SU-DHL-6 (cell line): Measurements from ENCODE around the gene DOK4.

ENCODE experiments used
- H2AFZ ChIP-seq: fragments of 200-600 bp; sonication (generic); 2 replicates; pipeline ENCODE4 v1.6.1; 2014; ENCODE audit warnings: low read depth, mild to moderate bottlenecking, moderate library complexity, mixed read lengths, antibody characterized with exemption, low read length; ENCODE audit not compliant: severe bottlenecking
- H3F3A ChIP-seq: fragments of 200-600 bp; shearing (Covaris generic); 2 replicates; pipeline ENCODE4 v1.6.0; 2016; ENCODE audit warnings: antibody characterized with exemption, mild to moderate bottlenecking; ENCODE audit not compliant: insufficient read depth
- H3K27ac ChIP-seq: fragments of 200-600 bp; sonication (generic); 2 replicates; pipeline ENCODE4 v1.5.1; 2016; ENCODE audit warnings: low read depth, mild to moderate bottlenecking, low read length, moderate library complexity, mixed read lengths
- H3K27me3 ChIP-seq: fragments of 200-600 bp; sonication (generic), shearing (Covaris generic); 2 replicates; pipeline ENCODE4 v1.6.0; 2014; ENCODE audit warnings: mild to moderate bottlenecking, low read length
- H3K36me3 ChIP-seq: fragments of 200-600 bp; sonication (generic); 2 replicates; pipeline ENCODE4 v1.6.1; 2014; ENCODE audit warnings: mild to moderate bottlenecking, low read length, mixed read lengths
- H3K4me2 ChIP-seq: fragments of 300-600, 200-600 bp; shearing (Covaris generic), sonication (generic); 2 replicates; pipeline ENCODE4 v1.6.0; 2014; ENCODE audit warnings: low read length, low read depth, mild to moderate bottlenecking; ENCODE audit not compliant: poor library complexity, severe bottlenecking
- H3K4me3 ChIP-seq: fragments of 200-600 bp; sonication (generic); 2 replicates; pipeline ENCODE4 v1.5.1; 2014; ENCODE audit warnings: antibody characterized with exemption, low read length, mild to moderate bottlenecking, mixed read lengths; ENCODE audit not compliant: insufficient read depth, poor library complexity, severe bottlenecking
- H3K79me2 ChIP-seq: fragments of 200-600 bp; sonication (generic); 2 replicates; pipeline ENCODE4 v1.6.1; 2014; ENCODE audit warnings: mild to moderate bottlenecking, low read length, moderate library complexity; ENCODE audit not compliant: insufficient read depth
- H3K9ac ChIP-seq: fragments of 200-600 bp; sonication (generic); 2 replicates; pipeline ENCODE4 v1.7.0; 2014; ENCODE audit warnings: mild to moderate bottlenecking, low read length
- H3K9me2 ChIP-seq: fragments of 200-600 bp; sonication (generic); replicated peaks from 2 replicates; pipeline ENCODE4 v1.6.1; 2014; ENCODE audit warnings: low read length; ENCODE audit not compliant: insufficient read depth
- H3K9me3 ChIP-seq: fragments of 200-600 bp; sonication (generic); 2 replicates; pipeline ENCODE4 v1.6.1; 2014; ENCODE audit warnings: low read length, mixed read lengths; ENCODE audit not compliant: insufficient read depth
- H4K20me1 ChIP-seq: fragments of 200-600 bp; sonication (generic); 2 replicates; pipeline ENCODE4 v1.6.1; 2014; ENCODE audit warnings: low read depth, mild to moderate bottlenecking, antibody characterized with exemption, low read length, moderate library complexity, mixed read lengths
- EZH2phosphoT487 ChIP-seq: fragments of 200-600 bp; sonication (generic), shearing (Covaris generic); conservative IDR thresholded peaks from 2 replicates; pipeline ENCODE4 v1.6.1; 2018; ENCODE audit warnings: mild to moderate bottlenecking, antibody characterized with exemption, low read length, moderate library complexity, mixed read lengths
- TF ChIP-seq, protein P1 (sequence below): fragments of 200-600 bp; sonication (generic); IDR thresholded peaks from one replicate; pipeline ENCODE4 v1.5.1; 2017; ENCODE audit warnings: antibody characterized with exemption, mild to moderate bottlenecking, low read length, moderate library complexity; ENCODE audit not compliant: insufficient read depth, poor library complexity, severe bottlenecking

The DOK4 gene

GRCh38 chr16:57516176-57516725 is 30.0 kb upstream of the DOK4 start:
- H3K27me3 ChIP-seq: no peaks in the 10 kb centered on the region
- no peak overlapping the region for H2AFZ ChIP-seq
- H3F3A ChIP-seq: no peaks in the 10 kb centered on the region
- no peaks in the 10 kb centered on the region for H3K9me3 ChIP-seq
- no peak overlapping the region for H3K27ac ChIP-seq
- TF ChIP-seq, protein P1, sequence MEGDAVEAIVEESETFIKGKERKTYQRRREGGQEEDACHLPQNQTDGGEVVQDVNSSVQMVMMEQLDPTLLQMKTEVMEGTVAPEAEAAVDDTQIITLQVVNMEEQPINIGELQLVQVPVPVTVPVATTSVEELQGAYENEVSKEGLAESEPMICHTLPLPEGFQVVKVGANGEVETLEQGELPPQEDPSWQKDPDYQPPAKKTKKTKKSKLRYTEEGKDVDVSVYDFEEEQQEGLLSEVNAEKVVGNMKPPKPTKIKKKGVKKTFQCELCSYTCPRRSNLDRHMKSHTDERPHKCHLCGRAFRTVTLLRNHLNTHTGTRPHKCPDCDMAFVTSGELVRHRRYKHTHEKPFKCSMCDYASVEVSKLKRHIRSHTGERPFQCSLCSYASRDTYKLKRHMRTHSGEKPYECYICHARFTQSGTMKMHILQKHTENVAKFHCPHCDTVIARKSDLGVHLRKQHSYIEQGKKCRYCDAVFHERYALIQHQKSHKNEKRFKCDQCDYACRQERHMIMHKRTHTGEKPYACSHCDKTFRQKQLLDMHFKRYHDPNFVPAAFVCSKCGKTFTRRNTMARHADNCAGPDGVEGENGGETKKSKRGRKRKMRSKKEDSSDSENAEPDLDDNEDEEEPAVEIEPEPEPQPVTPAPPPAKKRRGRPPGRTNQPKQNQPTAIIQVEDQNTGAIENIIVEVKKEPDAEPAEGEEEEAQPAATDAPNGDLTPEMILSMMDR: no peak
- H3K4me3 ChIP-seq: no peak overlapping the region
- H3K9ac ChIP-seq: no peak overlapping the region
- no peaks in the 10 kb centered on the region for H4K20me1 ChIP-seq
- H3K36me3 ChIP-seq: no peaks in the 10 kb centered on the region
- no peaks in the 10 kb centered on the region for H3K9me2 ChIP-seq
- H3K4me2 ChIP-seq: no peak overlapping the region
- no peaks in the 10 kb centered on the region for H3K79me2 ChIP-seq

- H3K9me2 ChIP-seq: no peaks in the 10 kb centered on the region
- H3K79me2 ChIP-seq: no peaks in the 10 kb centered on the region
- TF ChIP-seq, protein P1: no peak
- TF ChIP-seq EZH2phosphoT487: no peak
- H3K9me3 ChIP-seq: no peaks in the 10 kb centered on the region
- H3K4me3 ChIP-seq: no peak overlapping the region
- H3K27ac ChIP-seq: no peak overlapping the region
- no peak overlapping the region for H3K9ac ChIP-seq
- no peaks in the 10 kb centered on the region for H3K36me3 ChIP-seq
- H4K20me1 ChIP-seq: no peaks in the 10 kb centered on the region
- H2AFZ ChIP-seq: no peak overlapping the region
- H3F3A ChIP-seq: no peaks in the 10 kb centered on the region
- no peak overlapping the region for H3K4me2 ChIP-seq
- no peaks in the 10 kb centered on the region for H3K27me3 ChIP-seq
These were observed 28.7 kb upstream of the DOK4 start for GRCh38 chr16:57514791-57515600.

DNA sequence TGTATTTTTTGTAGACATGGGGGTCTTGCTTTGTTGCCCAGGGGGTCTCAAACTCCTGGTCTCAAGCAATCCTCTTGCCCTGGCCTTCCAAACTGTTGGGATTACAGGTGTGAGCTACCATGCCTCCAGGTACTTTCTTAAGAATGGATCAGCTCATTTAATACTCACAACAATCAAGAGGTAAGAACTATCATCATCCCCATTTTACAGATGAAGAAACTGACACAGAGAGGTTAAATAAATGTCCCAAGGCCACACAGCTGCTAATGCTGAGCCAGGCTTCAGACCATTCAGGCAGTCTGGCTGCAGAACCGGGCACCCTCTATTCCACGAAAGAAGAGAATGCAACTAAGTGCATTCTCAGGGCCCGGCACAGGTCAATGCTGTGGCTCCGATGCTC is 28.1 kb upstream of the DOK4 start:
- Histone ChIP-seq H3K27ac (no peak overlapping the region), H3K36me3 (no peaks in the 10 kb centered on the region), H3K9me3 (no peaks in the 10 kb centered on the region), H2AFZ (no peak overlapping the region), H4K20me1 (no peaks in the 10 kb centered on the region), H3K27me3 (no peaks in the 10 kb centered on the region), H3K4me2 (no peak overlapping the region), H3F3A (no peaks in the 10 kb centered on the region), H3K9ac (no peak overlapping the region), H3K9me2 (no peaks in the 10 kb centered on the region), H3K4me3 (no peak overlapping the region), H3K79me2 (no peaks in the 10 kb centered on the region)
- TF ChIP-seq, protein P1: no peak
- no peak for TF ChIP-seq EZH2phosphoT487
